ENCODE data around the gene GEMIN5. TPM values are rescaled to one million over a fixed set of nuclear protein-coding genes. Genes with fewer than 3 reads are reported as not detected.

The GEMIN5 gene
- total and polyA plus RNA-seq, 2 experiments from 2014 or later, result 18.3 to 46.7 TPM

GRCh38 chr5:154966874-154967273 is 28.9 kb upstream of the GEMIN5 start (continued):
- TF ChIP-seq CTCF (conservative IDR thresholded peaks at IDR 0.05; ENCODE audit: low read depth in 2 of 2) (no peak), ETS1 (IDR thresholded peaks at IDR 0.05) (no peak), ZNF114 (CRISPR knock-in tag; IDR thresholded peaks at IDR 0.05) (no peak), ZNF331 (CRISPR knock-in tag; IDR thresholded peaks at IDR 0.05; ENCODE audit: low read depth) (no peak), JUNB (IDR thresholded peaks at IDR 0.05; ENCODE audit: unreplicated experiment) (no peak), STAT1 (IDR thresholded peaks at IDR 0.05; ENCODE audit: unreplicated experiment) (no peak), NANOG (IDR thresholded peaks at IDR 0.05; ENCODE audit: borderline replicate concordance) (no peak)

GRCh38 chr5:154966081-154966841 is 28.2 kb upstream of the GEMIN5 start:
- Mint-ChIP-seq H3K27me3 (ENCODE audit: insufficient read depth, low read depth, poor library complexity) (peaks cover 2% of the 10 kb centered on the region), H3K9me3 (no peaks in the 10 kb centered on the region), H3K36me3 (ENCODE audit: low read depth) (no peaks in the 10 kb centered on the region), H3K4me3 (no peak overlapping the region), H3K27ac (no peak overlapping the region; the same call in 1 of the 2 replicates), H3K4me1 (no peaks in the 10 kb centered on the region)
- Histone ChIP-seq H4K20me1 (replicated peaks; ENCODE audit: insufficient read depth) (no peaks in the 10 kb centered on the region), H3K4me2 (no peak overlapping the region), H3K9me2 (ENCODE audit: insufficient read depth) (no peaks in the 10 kb centered on the region), H3F3A (replicated peaks; ENCODE audit: low read depth) (no peaks in the 10 kb centered on the region), H3K36me3 (ENCODE audit: insufficient read depth) (no peaks in the 10 kb centered on the region), H3K4me3 (no peak overlapping the region), H3K27ac (ENCODE audit: low read depth) (no peak overlapping the region), H3K27me3 (ENCODE audit: insufficient read depth) (no peaks in the 10 kb centered on the region), H3K4me1 (ENCODE audit: insufficient read depth) (no peaks in the 10 kb centered on the region), H3K79me2 (replicated peaks; ENCODE audit: insufficient read depth) (no peaks in the 10 kb centered on the region; the same call in 1 of the 2 replicates), H2AFZ (no peak overlapping the region)
- DNase-seq (ENCODE audit: low spot score), result no peak
- TF ChIP-seq STAT1 (IDR thresholded peaks at IDR 0.05; ENCODE audit: unreplicated experiment) (no peak), ZNF331 (CRISPR knock-in tag; IDR thresholded peaks at IDR 0.05; ENCODE audit: low read depth) (no peak), EZH2phosphoT487 (IDR thresholded peaks at IDR 0.05; ENCODE audit: unreplicated experiment) (no peak), ETS1 (IDR thresholded peaks at IDR 0.05) (no peak), POLR2AphosphoS5 (IDR thresholded peaks at IDR 0.05; ENCODE audit: low read depth) (no peak), ZNF114 (CRISPR knock-in tag; IDR thresholded peaks at IDR 0.05) (no peak), EZH2 (IDR thresholded peaks at IDR 0.05; ENCODE audit: low read depth, unreplicated experiment) (no peak), JUNB (IDR thresholded peaks at IDR 0.05; ENCODE audit: unreplicated experiment) (no peak), REST (IDR thresholded peaks at IDR 0.05; ENCODE audit: unreplicated experiment) (no peak)
- ATAC-seq, result no peak

Measured in GM23338 (cell line).